Neural cell (in vitro differentiated cells): ENCODE data around the gene GPR158. TPM values are rescaled to one million over a fixed set of nuclear protein-coding genes. Genes with fewer than 3 reads are reported as not detected.

ENCODE experiments used
- H2AFZ ChIP-seq: fragments of 200-600, 300-800 bp; sonication (generic), shearing (Covaris generic); 2 replicates; pipeline ENCODE4 v1.6.0; 2014; ENCODE audit warnings: low read depth, mild to moderate bottlenecking, antibody characterized with exemption, low read length, moderate library complexity
- H3F3A ChIP-seq: fragments of 200-600 bp; shearing (Covaris generic); 2 replicates; pipeline ENCODE4 v1.6.1; 2016; ENCODE audit warnings: mild to moderate bottlenecking, moderate library complexity, mixed read lengths, antibody characterized with exemption, low read length; ENCODE audit not compliant: insufficient read depth, poor library complexity, severe bottlenecking
- H3K27ac ChIP-seq: fragments of 200-600, 300-800 bp; sonication (generic), shearing (Covaris generic); 2 replicates; pipeline ENCODE4 v1.5.1; 2014; ENCODE audit warnings: mild to moderate bottlenecking, low read length, moderate library complexity
- H3K27me3 ChIP-seq: fragments of 300-800, 200-600 bp; sonication (generic), shearing (Covaris generic); 2 replicates; pipeline ENCODE4 v1.6.0; 2014; ENCODE audit warnings: mild to moderate bottlenecking, low read depth, low read length, moderate library complexity; ENCODE audit not compliant: insufficient read depth
- H3K36me3 ChIP-seq: fragments of 300-800, 200-600 bp; sonication (generic), shearing (Covaris generic); 2 replicates; pipeline ENCODE4 v1.5.1; 2014; ENCODE audit warnings: mild to moderate bottlenecking, antibody characterized with exemption, low read length, moderate library complexity; ENCODE audit not compliant: insufficient read depth
- H3K4me2 ChIP-seq: fragments of 300-800, 200-600 bp; sonication (generic), shearing (Covaris generic); 2 replicates; pipeline ENCODE4 v1.6.0; 2014; ENCODE audit warnings: mild to moderate bottlenecking, low read length
- H3K4me3 ChIP-seq: fragments of 300-800, 200-600 bp; sonication (generic), shearing (Covaris generic); 2 replicates; pipeline ENCODE4 v1.5.1; 2014; ENCODE audit warnings: mild to moderate bottlenecking, low read length, moderate library complexity
- H3K79me2 ChIP-seq: fragments of 200-600 bp; shearing (Covaris generic); replicated peaks from 2 replicates; pipeline ENCODE4 v1.6.0; 2014; ENCODE audit warnings: mild to moderate bottlenecking, low read length, moderate library complexity; ENCODE audit not compliant: insufficient read depth
- H3K9ac ChIP-seq: fragments of 300-800, 200-600 bp; sonication (generic), shearing (Covaris generic); 2 replicates; pipeline ENCODE4 v1.6.1; 2016; ENCODE audit warnings: mild to moderate bottlenecking, low read length, mixed read lengths
- H3K9me2 ChIP-seq: fragments of 200-600 bp; shearing (Covaris generic); 2 replicates; pipeline ENCODE4 v1.6.1; 2016; ENCODE audit warnings: mild to moderate bottlenecking, low read length, mixed read lengths; ENCODE audit not compliant: insufficient read depth
- H3K9me3 ChIP-seq: fragments of 200-600, 300-800 bp; sonication (generic), shearing (Covaris generic); 2 replicates; pipeline ENCODE4 v1.6.1; 2016; ENCODE audit warnings: mild to moderate bottlenecking, mixed run types, low read length, moderate library complexity, mixed read lengths
- H4K20me1 ChIP-seq: fragments of 200-600 bp; shearing (Covaris generic); 2 replicates; pipeline ENCODE4 v1.6.1; 2016; ENCODE audit warnings: mild to moderate bottlenecking, mixed run types; ENCODE audit not compliant: insufficient read depth
- EP300 ChIP-seq: fragments of 450-650 bp; conservative IDR thresholded peaks from 2 replicates; pipeline ENCODE4 v1.6.1; 2014; ENCODE audit warnings: antibody characterized with exemption, mild to moderate bottlenecking, moderate library complexity; ENCODE audit not compliant: poor library complexity, severe bottlenecking
- EZH2 ChIP-seq: fragments of 200-600, 300-800 bp; shearing (Covaris generic), sonication (generic); IDR thresholded peaks from 2 replicates; pipeline ENCODE4 v1.6.1; 2014; ENCODE audit warnings: antibody characterized with exemption, low read length, borderline replicate concordance, mild to moderate bottlenecking; ENCODE audit not compliant: insufficient read depth, poor library complexity, severe bottlenecking
- MXI1 ChIP-seq: fragments of 450-650 bp; conservative IDR thresholded peaks from 2 replicates; pipeline ENCODE4 v1.6.1; 2014; ENCODE audit warnings: antibody characterized with exemption, mild to moderate bottlenecking; ENCODE audit not compliant: poor library complexity, severe bottlenecking
- POLR2AphosphoS5 ChIP-seq: IDR thresholded peaks from 2 replicates; pipeline ENCODE4 v1.6.1; 2012
- RAD21 ChIP-seq: fragments of 450-650 bp; conservative IDR thresholded peaks from 2 replicates; pipeline ENCODE4 v1.6.1; 2014; ENCODE audit warnings: antibody characterized with exemption, mild to moderate bottlenecking, moderate library complexity
- SMC3 ChIP-seq: fragments of 450-650 bp; conservative IDR thresholded peaks from 2 replicates; pipeline ENCODE4 v1.6.1; 2014; ENCODE audit warnings: antibody characterized with exemption, mild to moderate bottlenecking, moderate library complexity; ENCODE audit not compliant: poor library complexity
- TAF1 ChIP-seq: IDR thresholded peaks from 2 replicates; pipeline ENCODE4 v1.6.1; 2012; ENCODE audit warnings: low read depth
- polyA plus RNA-seq: library from polyadenylated mRNA; depleted of rRNA; stranded (reverse); fragments of >200 nt; gene quantifications from 2 replicates; pipeline ENCODE4 v1.2.3, GENCODE V29; 2014
- TF ChIP-seq, protein P1 (sequence below): fragments of 450-650 bp; IDR thresholded peaks from 2 replicates; pipeline ENCODE4 v1.5.1; 2014; ENCODE audit warnings: antibody characterized with exemption, mild to moderate bottlenecking, moderate library complexity; ENCODE audit not compliant: poor library complexity, severe bottlenecking
- TF ChIP-seq, protein P2 (sequence below): IDR thresholded peaks from 2 replicates; pipeline ENCODE4 v1.6.1; 2012; ENCODE audit warnings: borderline replicate concordance

The GPR158 gene
- polyA plus RNA-seq, 1 donor from 2014 or later: 2.1 TPM

DNA sequence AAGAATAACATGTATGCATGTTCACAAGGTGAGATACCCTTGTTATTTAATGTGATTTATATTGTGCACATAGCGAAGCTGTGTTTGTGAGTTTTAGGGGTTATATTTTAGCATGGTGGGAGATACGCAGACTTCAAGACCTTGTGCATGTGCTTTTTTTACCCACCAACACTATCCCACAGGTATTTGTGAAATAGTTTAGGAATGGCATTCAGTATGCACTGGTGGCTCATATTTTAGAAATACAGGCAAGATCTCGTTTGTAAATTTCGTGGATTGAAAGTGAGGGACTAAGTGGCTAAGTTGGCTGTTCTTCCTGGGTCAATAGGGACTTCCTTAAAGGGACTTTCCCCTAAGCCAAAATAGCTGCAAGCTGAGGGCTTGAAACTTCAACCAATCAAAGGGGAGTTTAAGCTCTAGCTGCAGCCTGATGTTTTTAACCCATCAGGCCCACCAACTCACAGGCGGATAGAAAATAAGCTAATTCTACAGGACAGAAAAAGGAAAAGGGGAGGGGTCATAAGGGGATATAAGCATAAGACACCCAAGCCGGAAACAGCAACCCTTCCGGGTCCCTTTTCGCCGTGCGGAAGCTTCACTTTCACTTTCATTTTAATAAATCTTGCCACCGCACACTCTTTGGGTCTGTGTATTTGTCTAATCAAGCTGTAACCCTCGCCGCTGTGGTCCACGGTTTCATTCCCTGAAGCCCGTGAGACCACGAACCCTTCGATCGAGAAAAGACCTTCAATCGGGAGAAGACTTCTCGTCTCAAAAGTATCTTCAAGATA lies 291.0 kb downstream of the GPR158 start:
- H3K4me2 ChIP-seq: no peak overlapping the region
- TF ChIP-seq, protein P1, sequence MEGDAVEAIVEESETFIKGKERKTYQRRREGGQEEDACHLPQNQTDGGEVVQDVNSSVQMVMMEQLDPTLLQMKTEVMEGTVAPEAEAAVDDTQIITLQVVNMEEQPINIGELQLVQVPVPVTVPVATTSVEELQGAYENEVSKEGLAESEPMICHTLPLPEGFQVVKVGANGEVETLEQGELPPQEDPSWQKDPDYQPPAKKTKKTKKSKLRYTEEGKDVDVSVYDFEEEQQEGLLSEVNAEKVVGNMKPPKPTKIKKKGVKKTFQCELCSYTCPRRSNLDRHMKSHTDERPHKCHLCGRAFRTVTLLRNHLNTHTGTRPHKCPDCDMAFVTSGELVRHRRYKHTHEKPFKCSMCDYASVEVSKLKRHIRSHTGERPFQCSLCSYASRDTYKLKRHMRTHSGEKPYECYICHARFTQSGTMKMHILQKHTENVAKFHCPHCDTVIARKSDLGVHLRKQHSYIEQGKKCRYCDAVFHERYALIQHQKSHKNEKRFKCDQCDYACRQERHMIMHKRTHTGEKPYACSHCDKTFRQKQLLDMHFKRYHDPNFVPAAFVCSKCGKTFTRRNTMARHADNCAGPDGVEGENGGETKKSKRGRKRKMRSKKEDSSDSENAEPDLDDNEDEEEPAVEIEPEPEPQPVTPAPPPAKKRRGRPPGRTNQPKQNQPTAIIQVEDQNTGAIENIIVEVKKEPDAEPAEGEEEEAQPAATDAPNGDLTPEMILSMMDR: no peak
- no peak for TF ChIP-seq POLR2AphosphoS5
- TF ChIP-seq MXI1: no peak
- TF ChIP-seq EZH2: no peak
- TF ChIP-seq RAD21: no peak
- TF ChIP-seq EP300: no peak
- TF ChIP-seq, protein P2, sequence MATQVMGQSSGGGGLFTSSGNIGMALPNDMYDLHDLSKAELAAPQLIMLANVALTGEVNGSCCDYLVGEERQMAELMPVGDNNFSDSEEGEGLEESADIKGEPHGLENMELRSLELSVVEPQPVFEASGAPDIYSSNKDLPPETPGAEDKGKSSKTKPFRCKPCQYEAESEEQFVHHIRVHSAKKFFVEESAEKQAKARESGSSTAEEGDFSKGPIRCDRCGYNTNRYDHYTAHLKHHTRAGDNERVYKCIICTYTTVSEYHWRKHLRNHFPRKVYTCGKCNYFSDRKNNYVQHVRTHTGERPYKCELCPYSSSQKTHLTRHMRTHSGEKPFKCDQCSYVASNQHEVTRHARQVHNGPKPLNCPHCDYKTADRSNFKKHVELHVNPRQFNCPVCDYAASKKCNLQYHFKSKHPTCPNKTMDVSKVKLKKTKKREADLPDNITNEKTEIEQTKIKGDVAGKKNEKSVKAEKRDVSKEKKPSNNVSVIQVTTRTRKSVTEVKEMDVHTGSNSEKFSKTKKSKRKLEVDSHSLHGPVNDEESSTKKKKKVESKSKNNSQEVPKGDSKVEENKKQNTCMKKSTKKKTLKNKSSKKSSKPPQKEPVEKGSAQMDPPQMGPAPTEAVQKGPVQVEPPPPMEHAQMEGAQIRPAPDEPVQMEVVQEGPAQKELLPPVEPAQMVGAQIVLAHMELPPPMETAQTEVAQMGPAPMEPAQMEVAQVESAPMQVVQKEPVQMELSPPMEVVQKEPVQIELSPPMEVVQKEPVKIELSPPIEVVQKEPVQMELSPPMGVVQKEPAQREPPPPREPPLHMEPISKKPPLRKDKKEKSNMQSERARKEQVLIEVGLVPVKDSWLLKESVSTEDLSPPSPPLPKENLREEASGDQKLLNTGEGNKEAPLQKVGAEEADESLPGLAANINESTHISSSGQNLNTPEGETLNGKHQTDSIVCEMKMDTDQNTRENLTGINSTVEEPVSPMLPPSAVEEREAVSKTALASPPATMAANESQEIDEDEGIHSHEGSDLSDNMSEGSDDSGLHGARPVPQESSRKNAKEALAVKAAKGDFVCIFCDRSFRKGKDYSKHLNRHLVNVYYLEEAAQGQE: no peak
- no peak for TF ChIP-seq TAF1
- no peak for TF ChIP-seq SMC3
- no peak overlapping the region for H2AFZ ChIP-seq
- no peak overlapping the region for H3K27ac ChIP-seq
- H3F3A ChIP-seq: no peaks in the 10 kb centered on the region
- no peaks in the 10 kb centered on the region for H3K36me3 ChIP-seq
- H3K9ac ChIP-seq: no peak overlapping the region
- no peaks in the 10 kb centered on the region for H4K20me1 ChIP-seq
- H3K9me3 ChIP-seq: no peaks in the 10 kb centered on the region
- H3K27me3 ChIP-seq: no peaks in the 10 kb centered on the region
- no peaks in the 10 kb centered on the region for H3K79me2 ChIP-seq
- H3K4me3 ChIP-seq: no peak overlapping the region
- H3K9me2 ChIP-seq: no peaks in the 10 kb centered on the region

DNA sequence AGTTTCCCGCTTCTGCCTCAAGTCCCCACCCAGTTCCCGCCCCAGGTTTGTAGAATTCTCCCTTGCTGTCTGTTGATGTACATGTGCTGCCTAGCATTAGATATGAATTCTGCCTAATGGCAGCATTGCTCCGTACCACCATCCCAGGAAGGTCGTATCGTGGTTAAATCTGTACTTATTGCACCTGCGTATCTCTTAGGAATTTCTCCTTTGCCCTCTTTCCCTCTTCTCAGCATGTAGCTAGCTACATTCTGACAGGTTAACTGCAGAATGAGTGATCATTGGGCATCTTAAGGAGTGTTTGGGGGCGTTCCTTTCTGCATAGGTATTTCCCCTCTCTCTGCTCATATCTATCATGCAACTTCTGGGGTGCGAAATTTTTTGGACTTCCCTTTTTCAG lies 293.1 kb downstream of the GPR158 start:
- H3K36me3 ChIP-seq: no peaks in the 10 kb centered on the region
- H3K27me3 ChIP-seq: no peaks in the 10 kb centered on the region
- no peak overlapping the region for H3K4me3 ChIP-seq
- no peak overlapping the region for H3K27ac ChIP-seq
- no peak overlapping the region for H2AFZ ChIP-seq
- H4K20me1 ChIP-seq: no peaks in the 10 kb centered on the region
- no peaks in the 10 kb centered on the region for H3K79me2 ChIP-seq
- no peak for TF ChIP-seq TAF1
- TF ChIP-seq SMC3: no peak
- no peak overlapping the region for H3K4me2 ChIP-seq
- H3K9ac ChIP-seq: no peak overlapping the region
- no peaks in the 10 kb centered on the region for H3K9me3 ChIP-seq
- no peaks in the 10 kb centered on the region for H3K9me2 ChIP-seq
- no peaks in the 10 kb centered on the region for H3F3A ChIP-seq
